ELR (cell line): Measurements from ENCODE around the gene PTBP2.
A peak's percentile ranks its signal among the peaks of the same experiment; 100 is the strongest.

Experiments
- DNase-seq: peaks from one replicate; pipeline ENCODE4 v3.0.0-alpha.2; 2015; ENCODE audit warnings: low read depth

Gene PTBP2

DNA sequence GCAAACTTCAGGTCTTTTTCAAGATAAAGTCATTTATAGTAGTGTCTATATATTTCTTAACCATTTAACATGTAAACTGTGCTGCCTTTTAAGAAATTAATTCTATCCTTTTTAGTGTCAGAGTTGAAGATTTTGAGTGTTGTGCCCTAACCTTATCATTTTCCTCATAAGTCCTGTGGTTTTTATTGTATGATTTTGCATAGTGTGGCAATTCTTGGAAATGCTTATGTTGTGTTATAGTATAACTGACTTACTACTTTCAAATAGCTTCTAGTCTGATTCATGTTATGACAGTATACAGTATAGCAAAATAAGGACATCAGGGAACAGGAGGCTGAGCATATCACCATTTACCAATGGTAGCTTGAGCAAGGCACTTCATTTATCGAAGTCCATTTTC is 99.1 kb downstream of the PTBP2 start:
- no peak for DNase-seq

- DNase-seq: no peak
Measured at GRCh38 chr1:96825231-96825630, 103.6 kb downstream of the PTBP2 start.

- DNase-seq: no peak
Measured at GRCh38 chr1:96825950-96826576, 104.5 kb downstream of the PTBP2 start.

DNA sequence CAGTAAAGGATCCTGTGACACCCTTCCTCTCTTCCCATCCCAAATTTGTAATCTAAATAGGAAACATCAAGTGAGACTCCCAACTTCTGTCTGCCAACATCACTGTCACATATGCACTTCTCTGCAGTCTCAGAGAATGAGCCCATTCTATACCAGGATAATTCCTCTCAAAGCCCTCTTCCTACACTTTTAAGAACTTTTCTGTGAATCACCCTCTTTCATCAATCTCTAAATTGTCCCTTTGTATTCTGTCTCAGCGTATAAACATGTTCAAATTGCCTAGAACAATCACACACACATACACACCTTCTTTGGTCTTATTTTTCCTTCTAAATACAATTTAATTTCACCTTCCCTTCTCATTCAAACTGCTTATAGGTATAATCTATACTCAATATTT is 111.8 kb downstream of the PTBP2 start:
- DNase-seq: no peak

DNA sequence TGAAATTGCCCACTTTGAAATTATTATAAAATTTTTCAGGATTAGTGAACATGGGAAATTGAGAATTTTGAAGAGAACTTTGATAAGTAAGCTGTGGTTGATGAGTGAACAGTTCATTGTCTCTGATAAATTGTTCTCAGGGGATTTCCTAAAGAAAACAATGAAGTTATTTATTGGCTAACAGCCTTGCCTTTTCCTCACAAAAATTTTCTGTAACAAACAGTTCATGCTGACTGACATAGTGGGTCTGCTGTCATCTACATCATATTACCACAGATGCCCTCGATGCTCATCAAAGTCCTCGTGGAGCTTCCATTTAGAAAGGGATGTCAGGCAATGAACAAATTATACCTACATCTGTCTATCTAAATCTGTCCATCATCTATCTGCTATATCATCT is 113.4 kb downstream of the PTBP2 start:
- no peak for DNase-seq

DNA sequence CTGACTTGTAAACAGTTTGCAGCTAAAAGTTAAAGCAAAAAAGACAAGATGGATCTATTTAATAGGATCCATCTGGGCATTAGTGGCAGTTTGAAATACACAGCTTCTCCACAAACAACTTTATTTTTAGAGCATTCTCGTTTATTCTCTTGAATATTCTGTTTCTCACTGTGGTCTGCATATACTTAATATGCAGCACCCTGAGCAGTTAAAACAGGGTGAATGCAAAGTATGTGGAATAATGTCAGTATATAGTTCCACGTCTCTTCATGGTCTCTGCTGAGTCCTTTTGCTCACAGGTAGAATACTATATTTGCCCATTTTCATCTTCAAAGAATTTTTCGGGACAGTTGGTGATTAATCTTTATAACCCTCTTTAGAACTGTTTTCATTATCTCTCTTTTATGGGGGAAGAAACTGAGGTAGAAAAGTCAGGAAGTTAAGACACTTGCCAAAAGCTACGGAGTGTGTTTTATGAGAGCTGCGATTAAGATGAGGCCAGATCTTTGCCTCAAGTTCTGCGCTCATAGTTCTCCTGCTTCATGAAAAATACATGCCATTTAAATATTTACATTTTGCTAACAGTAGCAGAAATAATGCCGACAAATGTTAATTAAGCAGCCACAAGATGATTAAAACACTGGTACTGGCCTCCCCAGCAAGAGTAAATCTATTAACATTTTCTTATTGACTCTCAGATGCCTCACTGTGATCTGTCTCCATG is 115.6 kb downstream of the PTBP2 start:
- DNase-seq: no peak

GRCh38 chr1:96837781-96838216 is 116.2 kb downstream of the PTBP2 start:
- DNase-seq: no peak

DNA sequence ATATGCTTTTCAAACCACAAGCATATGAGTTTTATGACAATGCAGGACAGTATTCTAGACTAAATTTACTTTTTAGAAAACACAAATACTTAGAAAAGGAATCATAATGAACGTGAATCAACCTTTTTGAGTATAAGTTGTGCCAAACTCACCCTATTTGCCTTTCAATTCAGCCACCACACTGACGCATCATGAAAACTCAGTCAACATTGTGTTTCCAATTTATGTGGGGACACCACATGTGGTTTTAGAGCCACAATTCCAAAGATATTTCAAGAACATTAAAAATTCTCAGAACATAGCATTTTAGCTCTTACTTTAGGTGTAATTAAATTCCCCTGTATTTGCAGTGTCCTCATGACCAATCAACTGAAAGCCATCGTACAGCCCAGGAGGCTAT is 118.8 kb downstream of the PTBP2 start:
- no peak for DNase-seq

- peak; percentile 16 for DNase-seq
Measured at GRCh38 chr1:96842215-96842614, 120.6 kb downstream of the PTBP2 start.

GRCh38 chr1:96843196-96843595 is 121.6 kb downstream of the PTBP2 start:
- peak; percentile 30 for DNase-seq

- DNase-seq: no peak
Measured at GRCh38 chr1:96843601-96844000, 122.0 kb downstream of the PTBP2 start.

- peak; percentile 35 for DNase-seq
Measured at GRCh38 chr1:96845464-96845863, 123.9 kb downstream of the PTBP2 start.

DNA sequence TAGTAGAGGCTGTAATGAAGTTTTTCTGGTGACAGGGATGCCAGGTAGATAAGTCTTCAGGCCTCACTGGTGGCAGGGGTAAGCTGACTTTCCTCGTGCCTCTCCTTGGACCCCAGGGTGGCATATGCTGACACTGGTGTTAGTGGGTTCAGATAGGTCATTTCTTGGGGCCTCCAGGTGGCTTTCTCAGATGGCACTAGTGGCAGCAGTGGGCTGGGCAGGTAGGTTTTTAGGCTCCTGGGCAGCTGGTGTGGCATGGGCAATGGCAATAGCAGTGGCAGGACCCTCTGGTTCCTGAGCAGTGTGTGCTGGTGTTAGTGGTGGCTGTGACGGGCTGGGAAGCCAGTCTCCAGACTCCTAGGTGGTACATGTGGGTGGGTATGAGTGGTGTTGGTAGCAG is 140.3 kb downstream of the PTBP2 start:
- no peak for DNase-seq

GRCh38 chr1:96863449-96863848 is 141.9 kb downstream of the PTBP2 start:
- DNase-seq: no peak
